Karpas-422 (cell line): Measurements from ENCODE around the gene TBC1D10A. TPM values are rescaled to one million over a fixed set of nuclear protein-coding genes. Genes with fewer than 3 reads are reported as not detected.

Source experiments
- DNase-seq: peaks from one replicate; pipeline ENCODE4 v3.0.0-alpha.2; 2015
- H2AFZ ChIP-seq: fragments of 200-600 bp; sonication (generic); 2 replicates; pipeline ENCODE4 v1.6.1; 2014; ENCODE audit warnings: antibody characterized with exemption, low read length, mixed read lengths
- H3K27ac ChIP-seq: fragments of 200-600 bp; sonication (generic); 2 replicates; pipeline ENCODE4 v1.5.1; 2014; ENCODE audit warnings: mild to moderate bottlenecking, low read length, moderate library complexity
- H3K27me3 ChIP-seq: fragments of 200-600 bp; sonication (generic); 2 replicates; pipeline ENCODE4 v1.6.1; 2014; ENCODE audit warnings: low read length, mixed read lengths
- H3K36me3 ChIP-seq: fragments of 200-600 bp; sonication (generic); 2 replicates; pipeline ENCODE4 v1.6.1; 2014; ENCODE audit warnings: low read length, mixed read lengths; ENCODE audit not compliant: insufficient read depth
- H3K4me1 ChIP-seq: fragments of 200-600 bp; sonication (generic); 2 replicates; pipeline ENCODE4 v1.6.1; 2014; ENCODE audit warnings: mild to moderate bottlenecking, low read length, mixed read lengths
- H3K4me2 ChIP-seq: fragments of 200-600 bp; sonication (generic); 2 replicates; pipeline ENCODE4 v1.6.1; 2014; ENCODE audit warnings: low read length, low read depth, mild to moderate bottlenecking; ENCODE audit not compliant: poor library complexity, severe bottlenecking
- H3K4me3 ChIP-seq: fragments of 200-600 bp; sonication (generic); 2 replicates; pipeline ENCODE4 v1.5.1; 2014; ENCODE audit warnings: mild to moderate bottlenecking, antibody characterized with exemption, low read length, mixed read lengths
- H3K79me2 ChIP-seq: fragments of 200-600 bp; sonication (generic); 2 replicates; pipeline ENCODE4 v1.6.1; 2014; ENCODE audit warnings: mild to moderate bottlenecking, low read length, mixed read lengths
- H3K9ac ChIP-seq: fragments of 200-600 bp; sonication (generic); 2 replicates; pipeline ENCODE4 v1.6.0; 2014; ENCODE audit warnings: low read length
- H3K9me2 ChIP-seq: fragments of 200-600 bp; sonication (generic), shearing (Covaris generic); replicated peaks from 2 replicates; pipeline ENCODE4 v1.6.0; 2014; ENCODE audit warnings: mild to moderate bottlenecking, low read length, moderate library complexity; ENCODE audit not compliant: insufficient read depth
- H3K9me3 ChIP-seq: fragments of 300-700, 200-600 bp; sonication (generic); 2 replicates; pipeline ENCODE4 v1.6.1; 2014; ENCODE audit warnings: low read length, mixed read lengths
- H4K20me1 ChIP-seq: fragments of 200-600 bp; sonication (generic); 2 replicates; pipeline ENCODE4 v1.6.1; 2014; ENCODE audit warnings: mild to moderate bottlenecking, antibody characterized with exemption, low read length, low read depth; ENCODE audit not compliant: insufficient read depth
- total RNA-seq: library from RNA; depleted of rRNA; stranded (reverse); fragments of >200 nt; shearing (Covaris generic); gene quantifications from 2 replicates; pipeline ENCODE4 v1.2.3, GENCODE V29; 2014; ENCODE audit warnings: low replicate concordance

TBC1D10A gene
- total RNA-seq, 1 experiment from 2014 or later: 7.6 TPM

DNA sequence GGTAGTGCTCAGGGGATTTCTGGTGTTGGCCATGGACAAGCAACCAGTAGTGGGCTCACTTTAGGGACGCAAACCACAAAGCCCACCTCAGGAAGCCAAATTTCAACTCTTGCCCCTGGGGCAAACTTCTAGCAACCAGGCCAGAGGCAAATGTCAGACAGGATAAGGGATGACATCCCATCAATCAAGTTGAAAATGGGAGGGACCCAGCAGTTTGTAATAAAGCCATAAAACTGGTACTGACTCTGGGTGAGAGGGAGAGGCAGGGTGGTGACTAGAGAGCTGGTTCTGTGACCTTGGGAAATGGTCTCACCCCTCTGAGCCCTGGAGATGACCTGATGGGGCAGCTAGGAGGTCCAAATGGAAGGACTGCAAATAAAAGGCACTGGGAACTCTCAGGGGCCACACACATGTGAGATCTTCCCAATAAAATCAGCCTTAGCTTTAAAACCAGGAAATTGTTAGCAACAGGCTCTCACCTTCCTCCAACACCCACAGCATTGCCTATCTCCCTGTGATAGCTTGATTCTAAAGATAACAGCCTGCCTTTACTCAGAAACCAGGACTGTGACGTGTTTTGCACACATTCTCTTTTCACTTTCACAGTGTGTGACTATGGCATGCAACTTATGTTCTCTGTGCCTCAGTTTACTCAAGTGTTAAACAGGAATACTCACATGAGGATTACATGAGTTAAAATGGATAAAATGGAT is 6.4 kb upstream of the TBC1D10A start:
- H3K9me2 ChIP-seq: no peaks in the 10 kb centered on the region
- no peaks in the 10 kb centered on the region for H3K27me3 ChIP-seq
- no peak overlapping the region for H3K4me3 ChIP-seq
- H4K20me1 ChIP-seq: no peaks in the 10 kb centered on the region
- no peaks in the 10 kb centered on the region for H3K79me2 ChIP-seq
- H3K4me1 ChIP-seq: peaks cover 4% of the 10 kb centered on the region
- H3K9me3 ChIP-seq: no peaks in the 10 kb centered on the region
- no peak overlapping the region for H3K9ac ChIP-seq
- peaks cover 41% of the 10 kb centered on the region for H3K36me3 ChIP-seq
- H3K27ac ChIP-seq: no peak overlapping the region
- H2AFZ ChIP-seq: no peak overlapping the region
- DNase-seq: no peak
- no peak overlapping the region for H3K4me2 ChIP-seq

GRCh38 chr22:30332551-30332950 is 5.8 kb upstream of the TBC1D10A start:
- H3K36me3 ChIP-seq: peaks cover 41% of the 10 kb centered on the region
- no peak overlapping the region for H3K27ac ChIP-seq
- no peak overlapping the region for H3K4me3 ChIP-seq
- H3K27me3 ChIP-seq: no peaks in the 10 kb centered on the region
- no peaks in the 10 kb centered on the region for H3K9me2 ChIP-seq
- H4K20me1 ChIP-seq: no peaks in the 10 kb centered on the region
- no peak overlapping the region for H2AFZ ChIP-seq
- H3K9me3 ChIP-seq: no peaks in the 10 kb centered on the region
- no peaks in the 10 kb centered on the region for H3K79me2 ChIP-seq
- H3K9ac ChIP-seq: no peak overlapping the region
- peaks cover 10% of the 10 kb centered on the region for H3K4me1 ChIP-seq
- H3K4me2 ChIP-seq: no peak overlapping the region
- DNase-seq: no peak

DNA sequence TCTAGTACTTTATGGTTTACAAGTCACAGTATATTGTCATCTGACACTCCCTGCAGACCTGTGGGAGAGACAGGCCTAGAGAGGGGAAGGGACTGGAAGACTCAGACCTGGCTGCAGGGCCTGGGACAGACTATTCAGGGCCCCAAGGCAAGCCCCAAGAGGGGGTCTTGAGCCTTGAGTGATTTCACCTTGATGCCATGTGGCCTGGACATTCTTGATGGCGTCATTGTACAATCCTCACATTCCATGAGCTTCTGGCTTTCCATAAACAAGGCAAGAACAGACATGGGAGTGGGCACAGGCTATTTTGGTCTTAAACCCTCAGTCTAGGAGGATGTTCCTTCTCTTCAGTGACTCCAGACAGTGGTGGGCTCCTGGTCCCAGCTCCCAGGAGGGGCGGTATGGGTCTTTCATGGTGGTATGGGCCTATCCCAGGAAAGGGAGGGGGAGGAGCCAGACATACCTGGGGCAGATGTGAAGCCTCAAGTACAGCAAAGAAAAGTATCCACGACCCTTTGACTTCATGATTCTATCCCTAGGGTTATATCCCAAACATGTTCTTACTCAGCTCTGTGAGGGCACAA is 1.8 kb upstream of the TBC1D10A start:
- Histone ChIP-seq H3K9me3 (no peaks in the 10 kb centered on the region), H3K79me2 (peaks cover 22% of the 10 kb centered on the region), H3K4me3 (no peak overlapping the region), H3K9me2 (no peaks in the 10 kb centered on the region), H3K36me3 (peaks cover 17% of the 10 kb centered on the region), H3K4me1 (peaks cover 30% of the 10 kb centered on the region), H4K20me1 (peaks cover 4% of the 10 kb centered on the region; the same call in 1 of the 2 replicates), H3K27ac (no peak overlapping the region), H3K9ac (no peak overlapping the region; the same call in 1 of the 2 replicates), H3K4me2 (peak overlapping the region; percentile 93), H2AFZ (no peak overlapping the region), H3K27me3 (no peaks in the 10 kb centered on the region)
- DNase-seq: no peak

- peak overlapping the region; percentile 77 for H3K9ac ChIP-seq
- no peak for DNase-seq
- H3K27me3 ChIP-seq: no peaks in the 10 kb centered on the region
- no peaks in the 10 kb centered on the region for H3K9me2 ChIP-seq
- H3K27ac ChIP-seq: peak overlapping the region; percentile 62
- H3K79me2 ChIP-seq: peaks cover 25% of the 10 kb centered on the region
- H3K4me1 ChIP-seq: peaks cover 30% of the 10 kb centered on the region
- H2AFZ ChIP-seq: no peak overlapping the region
- no peaks in the 10 kb centered on the region for H3K9me3 ChIP-seq
- peaks cover 4% of the 10 kb centered on the region; the same call in 1 of the 2 replicates for H4K20me1 ChIP-seq
- peak overlapping the region; percentile 93 for H3K4me2 ChIP-seq
- H3K36me3 ChIP-seq: peaks cover 10% of the 10 kb centered on the region
- peak overlapping the region; percentile 81 for H3K4me3 ChIP-seq
These were observed 1.2 kb upstream of the TBC1D10A start for GRCh38 chr22:30327864-30328345.

DNA sequence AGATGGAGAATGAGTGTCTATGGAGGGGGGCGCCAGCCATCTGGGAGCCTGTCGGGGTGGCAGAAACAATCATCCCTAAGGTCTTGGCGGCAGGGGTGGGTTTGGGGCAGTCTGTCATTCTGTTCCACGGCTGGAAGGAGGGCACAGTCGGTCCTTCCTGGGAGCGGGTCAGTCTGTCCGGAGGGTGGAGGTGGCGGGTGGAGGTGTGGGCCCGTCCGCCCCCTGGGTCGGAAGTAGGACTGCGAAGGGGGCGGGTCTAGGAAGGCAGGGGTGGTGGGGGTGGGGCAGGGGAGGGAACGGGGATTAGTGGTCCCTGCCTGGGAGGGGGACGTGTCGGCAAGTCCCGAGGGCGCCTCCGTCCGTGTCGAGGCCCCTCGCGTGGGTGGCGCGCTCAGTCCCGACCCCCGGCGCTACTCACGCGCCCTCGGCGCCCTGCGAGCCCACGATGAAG is 461 bp downstream of the TBC1D10A start:
- H3K79me2 ChIP-seq: peaks cover 25% of the 10 kb centered on the region
- H3K9me3 ChIP-seq: no peaks in the 10 kb centered on the region
- peaks cover 3% of the 10 kb centered on the region; the same call in 1 of the 2 replicates for H3K36me3 ChIP-seq
- H3K4me3 ChIP-seq: peak overlapping the region; percentile 93
- H3K27ac ChIP-seq: no peak overlapping the region
- DNase-seq: peak; percentile 69
- peak overlapping the region; percentile 88 for H3K4me2 ChIP-seq
- H2AFZ ChIP-seq: peak overlapping the region; percentile 80; the same call in 1 of the 2 replicates
- H3K9me2 ChIP-seq: no peaks in the 10 kb centered on the region
- H3K9ac ChIP-seq: peak overlapping the region; percentile 95
- no peaks in the 10 kb centered on the region for H3K27me3 ChIP-seq
- peaks cover 30% of the 10 kb centered on the region for H3K4me1 ChIP-seq
- peaks cover 4% of the 10 kb centered on the region; the same call in 1 of the 2 replicates for H4K20me1 ChIP-seq

DNA sequence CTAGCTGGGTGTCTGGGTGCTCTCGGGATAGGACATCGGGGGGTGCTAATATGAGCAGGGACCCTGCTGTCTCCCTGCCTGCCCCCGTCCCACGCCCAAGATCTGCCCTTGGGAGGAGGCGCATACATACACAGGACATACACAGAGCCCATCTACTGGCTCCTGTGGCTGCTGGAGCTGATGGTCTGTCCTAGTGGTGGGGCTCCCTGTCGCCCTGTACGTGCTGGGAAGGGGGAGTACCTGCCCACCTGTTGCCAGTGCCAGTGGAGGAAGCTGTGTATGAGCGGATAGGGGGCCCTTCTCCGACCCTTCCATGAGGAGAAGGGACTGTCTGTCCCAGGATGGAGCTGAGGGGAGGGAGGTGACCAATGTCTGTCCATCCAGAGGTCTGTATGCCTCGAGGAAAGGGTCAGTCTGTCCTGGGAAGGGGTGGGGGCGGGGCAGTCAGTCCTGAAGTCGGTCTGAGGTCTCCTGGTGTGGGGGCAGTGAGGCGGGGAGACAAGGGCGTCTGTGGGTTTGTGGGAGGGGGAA is 952 bp downstream of the TBC1D10A start:
- no peaks in the 10 kb centered on the region for H3K27me3 ChIP-seq
- peaks cover 27% of the 10 kb centered on the region for H3K79me2 ChIP-seq
- H3K4me3 ChIP-seq: peak overlapping the region; percentile 93
- no peaks in the 10 kb centered on the region for H3K9me3 ChIP-seq
- no peaks in the 10 kb centered on the region for H3K9me2 ChIP-seq
- H4K20me1 ChIP-seq: peaks cover 4% of the 10 kb centered on the region; the same call in 1 of the 2 replicates
- H2AFZ ChIP-seq: no peak overlapping the region
- peak overlapping the region; percentile 95 for H3K9ac ChIP-seq
- peaks cover 3% of the 10 kb centered on the region; the same call in 1 of the 2 replicates for H3K36me3 ChIP-seq
- peak overlapping the region; percentile 88 for H3K4me2 ChIP-seq
- no peak overlapping the region for H3K27ac ChIP-seq
- H3K4me1 ChIP-seq: peaks cover 30% of the 10 kb centered on the region
- DNase-seq: no peak

DNA sequence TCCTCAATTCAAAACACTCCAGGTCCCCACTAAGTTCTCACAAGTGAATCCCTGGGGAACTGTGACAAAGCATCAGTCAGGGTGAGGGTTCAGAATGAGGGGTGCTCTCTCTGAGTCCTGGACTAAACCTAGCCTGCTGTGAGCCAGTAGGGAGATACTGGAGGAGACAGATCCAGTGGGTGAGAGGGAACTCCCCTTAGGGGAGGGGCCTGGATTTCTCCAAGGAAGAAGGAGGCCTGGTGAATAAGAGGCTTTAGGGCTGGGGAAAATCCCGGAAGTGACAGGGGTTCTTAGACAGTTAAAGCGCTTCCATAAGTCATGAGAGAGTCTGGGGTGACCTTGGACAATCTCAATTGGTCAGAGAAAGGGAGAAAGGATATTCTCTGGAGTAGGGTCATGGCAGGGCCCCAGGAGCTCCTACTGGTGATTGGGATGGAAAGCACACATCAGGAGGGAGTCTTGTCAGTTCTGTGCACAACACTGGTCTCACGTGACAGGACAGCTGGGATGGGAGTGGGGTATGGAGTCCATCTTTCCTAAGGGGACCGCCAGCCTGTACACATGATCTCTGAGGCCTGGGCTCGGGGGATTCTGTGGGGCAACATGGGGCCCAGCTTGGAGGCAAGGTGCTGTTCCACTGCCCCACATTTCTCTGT is 1.5 kb downstream of the TBC1D10A start:
- Histone ChIP-seq H3K36me3 (no peaks in the 10 kb centered on the region), H3K4me2 (peak overlapping the region; percentile 88), H3K9ac (peak overlapping the region; percentile 95), H3K79me2 (peaks cover 30% of the 10 kb centered on the region), H4K20me1 (peaks cover 4% of the 10 kb centered on the region; the same call in 1 of the 2 replicates), H3K4me1 (peaks cover 30% of the 10 kb centered on the region), H3K27me3 (no peaks in the 10 kb centered on the region), H3K4me3 (peak overlapping the region; percentile 93), H3K9me2 (no peaks in the 10 kb centered on the region), H2AFZ (no peak overlapping the region), H3K27ac (no peak overlapping the region), H3K9me3 (no peaks in the 10 kb centered on the region)
- no peak for DNase-seq
